ENCODE data around the gene FBXL7. TPM values are rescaled to one million over a fixed set of nuclear protein-coding genes. Genes with fewer than 3 reads are reported as not detected.

FBXL7 gene
- total RNA-seq, 4 donors from 2014 or later, result 6.5 to 37.0 (median 19.7) TPM

DNA sequence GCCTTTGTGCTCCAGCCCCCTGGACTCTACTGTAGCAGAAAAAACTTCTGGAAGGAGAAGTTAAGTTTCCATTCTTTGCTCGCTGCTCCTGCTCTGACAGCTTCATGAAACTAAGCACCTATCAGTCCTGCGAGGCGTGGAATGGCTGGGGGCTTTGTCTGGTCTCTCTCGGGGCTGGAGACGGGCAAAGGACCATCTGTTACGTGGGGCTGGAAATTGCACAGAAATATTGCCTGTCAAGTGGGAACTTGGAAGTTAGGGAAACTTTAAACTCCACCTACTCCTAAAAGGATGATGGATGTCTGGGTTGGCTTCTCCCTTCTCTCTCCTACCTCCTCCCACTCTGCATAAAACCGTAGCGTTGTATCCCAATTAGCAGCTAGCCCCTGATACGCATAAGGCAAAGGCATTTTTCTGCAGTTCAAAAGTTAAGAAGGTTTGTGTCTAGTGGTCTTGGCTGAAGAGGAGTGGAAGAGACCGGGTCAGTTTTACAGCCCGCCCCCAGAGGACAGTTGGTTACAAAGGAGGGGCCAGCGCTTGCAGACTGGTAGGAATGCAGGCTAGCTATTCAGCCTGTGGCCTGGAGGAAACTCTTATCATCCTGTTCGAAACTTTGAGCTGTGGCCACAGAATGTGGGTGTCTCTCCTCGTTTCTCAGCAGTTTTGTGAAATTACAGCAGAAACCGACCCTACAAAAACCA is 1.3 kb downstream of the FBXL7 start:
- Histone ChIP-seq H3K27me3 (no peaks in the 10 kb centered on the region), H3K9me3 (no peaks in the 10 kb centered on the region), H3K36me3 (no peaks in the 10 kb centered on the region), H3K4me3 (peak overlapping the region; percentile 83 to 92), H3K27ac (peak overlapping the region; percentile 93 to 94), H3K4me1 (no peaks in the 10 kb centered on the region)
- TF ChIP-seq POLR2A (IDR thresholded peaks at IDR 0.05), result no peak
- TF ChIP-seq, protein P1, sequence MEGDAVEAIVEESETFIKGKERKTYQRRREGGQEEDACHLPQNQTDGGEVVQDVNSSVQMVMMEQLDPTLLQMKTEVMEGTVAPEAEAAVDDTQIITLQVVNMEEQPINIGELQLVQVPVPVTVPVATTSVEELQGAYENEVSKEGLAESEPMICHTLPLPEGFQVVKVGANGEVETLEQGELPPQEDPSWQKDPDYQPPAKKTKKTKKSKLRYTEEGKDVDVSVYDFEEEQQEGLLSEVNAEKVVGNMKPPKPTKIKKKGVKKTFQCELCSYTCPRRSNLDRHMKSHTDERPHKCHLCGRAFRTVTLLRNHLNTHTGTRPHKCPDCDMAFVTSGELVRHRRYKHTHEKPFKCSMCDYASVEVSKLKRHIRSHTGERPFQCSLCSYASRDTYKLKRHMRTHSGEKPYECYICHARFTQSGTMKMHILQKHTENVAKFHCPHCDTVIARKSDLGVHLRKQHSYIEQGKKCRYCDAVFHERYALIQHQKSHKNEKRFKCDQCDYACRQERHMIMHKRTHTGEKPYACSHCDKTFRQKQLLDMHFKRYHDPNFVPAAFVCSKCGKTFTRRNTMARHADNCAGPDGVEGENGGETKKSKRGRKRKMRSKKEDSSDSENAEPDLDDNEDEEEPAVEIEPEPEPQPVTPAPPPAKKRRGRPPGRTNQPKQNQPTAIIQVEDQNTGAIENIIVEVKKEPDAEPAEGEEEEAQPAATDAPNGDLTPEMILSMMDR (IDR thresholded peaks at IDR 0.05), result peak in 2 of 4 experiments; percentile 20 to 30
- DNase-seq, result peak; percentile 47 to 53
- intact Hi-C loops (cut with DNase I; ENCODE audit: low total_unique reads), result no loop called here

DNA sequence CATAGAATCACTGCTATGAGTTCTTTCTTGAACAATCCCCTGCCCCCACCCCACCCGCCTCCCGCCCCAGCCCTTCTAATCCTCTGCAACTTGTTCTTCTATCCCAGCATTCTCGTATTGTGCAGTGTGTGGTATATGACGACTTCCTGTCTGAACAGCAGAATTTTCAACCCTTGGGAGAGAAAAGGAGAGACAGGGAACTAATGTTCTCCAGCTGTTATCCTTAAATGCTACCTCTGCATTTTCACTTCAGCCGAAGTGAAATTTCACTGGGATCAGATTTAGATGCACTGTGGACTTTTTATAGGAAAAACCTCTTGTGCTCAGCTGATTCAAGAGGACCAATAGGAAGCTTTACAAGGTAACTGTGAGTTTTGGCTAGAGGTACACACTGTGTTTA is 2.2 kb downstream of the FBXL7 start:
- intact Hi-C loops (cut with DNase I; ENCODE audit: low total_unique reads), result no loop called here
- Histone ChIP-seq H3K4me1 (no peaks in the 10 kb centered on the region), H3K36me3 (no peaks in the 10 kb centered on the region), H3K9me3 (no peaks in the 10 kb centered on the region), H3K4me3 (peak overlapping the region; percentile 83 to 92), H3K27me3 (no peaks in the 10 kb centered on the region), H3K27ac (peak overlapping the region; percentile 93 to 94)
- no peak for TF ChIP-seq POLR2A (IDR thresholded peaks at IDR 0.05)
- TF ChIP-seq, protein P1 (IDR thresholded peaks at IDR 0.05), result no peak
- no peak for DNase-seq

DNA sequence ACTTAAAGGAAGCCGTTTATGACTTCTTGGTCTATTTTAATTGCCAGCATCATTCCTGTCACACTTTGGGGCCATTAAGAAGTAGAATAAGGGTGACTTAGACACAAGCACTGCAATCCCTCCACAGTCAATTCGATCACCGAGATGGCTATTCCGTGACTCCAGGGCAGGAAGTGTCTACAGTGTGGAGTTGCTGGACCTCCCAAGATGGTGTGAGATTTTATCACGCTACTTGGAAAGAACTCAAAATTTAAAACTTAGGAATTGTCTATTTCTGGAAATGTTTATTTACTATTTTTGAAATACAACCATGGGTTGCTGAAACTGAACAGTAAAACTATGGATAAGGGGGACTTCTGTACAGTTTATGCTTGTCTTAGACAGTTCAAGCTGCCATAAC is 6.2 kb downstream of the FBXL7 start:
- Histone ChIP-seq H3K9me3 (no peaks in the 10 kb centered on the region), H3K27me3 (no peaks in the 10 kb centered on the region), H3K4me3 (no peak overlapping the region), H3K27ac (no peak overlapping the region), H3K36me3 (no peaks in the 10 kb centered on the region), H3K4me1 (no peaks in the 10 kb centered on the region)
- DNase-seq, result no peak
- TF ChIP-seq, protein P1 (IDR thresholded peaks at IDR 0.05), result no peak
- no peak for TF ChIP-seq POLR2A (IDR thresholded peaks at IDR 0.05)
- intact Hi-C loops (cut with DNase I; ENCODE audit: low total_unique reads), result no loop called here

DNA sequence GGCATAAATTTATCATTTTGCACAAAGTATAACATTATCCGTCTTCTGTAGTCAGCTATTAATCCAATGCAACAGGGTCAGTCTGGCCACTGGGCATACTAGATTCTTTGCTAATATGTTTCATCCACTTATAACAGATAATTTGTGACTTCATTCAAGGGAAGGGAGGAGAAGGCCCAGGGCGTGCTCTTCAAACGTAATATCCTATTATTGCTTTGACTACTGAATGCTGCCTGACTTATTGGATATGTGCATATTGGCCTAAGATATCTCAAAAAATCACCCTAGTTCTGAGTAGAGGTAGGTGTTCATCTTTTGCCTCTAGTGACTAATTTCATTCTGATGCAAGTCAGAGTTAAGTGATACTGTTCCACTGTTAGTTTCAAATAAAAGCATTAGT is 6.9 kb downstream of the FBXL7 start:
- TF ChIP-seq POLR2A (IDR thresholded peaks at IDR 0.05), result no peak
- Histone ChIP-seq H3K36me3 (no peaks in the 10 kb centered on the region), H3K4me1 (no peaks in the 10 kb centered on the region), H3K9me3 (no peaks in the 10 kb centered on the region), H3K27ac (no peak overlapping the region), H3K4me3 (no peak overlapping the region), H3K27me3 (no peaks in the 10 kb centered on the region)
- no peak for DNase-seq
- intact Hi-C loops (cut with DNase I; ENCODE audit: low total_unique reads), result no loop called here

DNA sequence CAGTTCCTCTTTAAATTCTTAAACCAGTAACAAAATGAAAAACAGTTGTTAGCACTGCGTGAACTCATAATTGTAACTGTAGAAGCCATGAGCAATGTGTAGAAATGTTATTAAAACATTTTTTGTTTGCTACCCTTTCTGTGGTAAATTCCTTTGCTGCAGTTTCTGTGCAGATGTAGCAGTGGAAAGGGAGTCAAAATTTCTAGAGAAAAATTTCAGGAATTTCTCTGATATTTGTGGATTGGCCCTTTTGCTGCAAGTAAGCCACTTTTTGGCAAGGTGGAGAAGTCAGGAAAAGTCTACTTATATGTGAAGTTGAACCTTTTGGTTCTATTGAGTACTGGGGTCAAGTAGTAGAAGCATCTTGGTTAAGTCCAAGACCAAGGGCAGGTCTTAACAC is 10.1 kb downstream of the FBXL7 start:
- Histone ChIP-seq H3K4me1 (peaks cover 0 to 5% of the 10 kb centered on the region in 2 donors), H3K27me3 (no peaks in the 10 kb centered on the region), H3K36me3 (no peaks in the 10 kb centered on the region), H3K27ac (no peak overlapping the region), H3K4me3 (no peak overlapping the region), H3K9me3 (no peaks in the 10 kb centered on the region)
- DNase-seq, result no peak
- TF ChIP-seq POLR2A (IDR thresholded peaks at IDR 0.05), result no peak
- TF ChIP-seq, protein P1 (IDR thresholded peaks at IDR 0.05), result no peak
- intact Hi-C loops (cut with DNase I; ENCODE audit: low total_unique reads), result no loop called here
